Adrenal gland (tissue), 12 donors: ENCODE data around the gene ABCB11. TPM values are rescaled to one million over a fixed set of nuclear protein-coding genes. Genes with fewer than 3 reads are reported as not detected.

Experiments used
- DNase-seq, 7 donors: peaks; one replicate each; pipeline ENCODE4 v3.0.0-alpha.2; 2019 to 2020
- H3K27ac ChIP-seq, 5 donors: fragments of 200-600 bp; sonication (generic) in 4 of 5; 1 replicate in 3 of 5; 2 replicates in 2 of 5; pipeline versions ENCODE4 v1.5.1 to v1.8.0; 2016 to 2020; ENCODE audit warnings: mild to moderate bottlenecking in 1 of 5
- H3K27me3 ChIP-seq: fragments of 200-600 bp; 2 replicates; pipeline ENCODE4 v1.8.0; 2021
- H3K36me3 ChIP-seq, 2 donors: fragments of 200-600 bp; replicated peaks in 1 of 2; 1 replicate in 1 of 2; 2 replicates in 1 of 2; pipeline versions ENCODE4 v1.5.1 to v1.8.0; 2018 to 2022
- H3K4me1 ChIP-seq, 2 donors: fragments of 200-600 bp; replicated peaks in 1 of 2; 1 replicate in 1 of 2; 2 replicates in 1 of 2; pipeline versions ENCODE4 v1.5.1 to v1.8.0; 2018 to 2021
- H3K4me3 ChIP-seq, 4 donors: fragments of 200-600 bp; sonication (generic) in 3 of 4; one replicate each; pipeline ENCODE4 v1.5.1; 2016 to 2018
- H3K9me3 ChIP-seq, 3 donors: fragments of 200-600 bp; sonication (generic) in 1 of 3; replicated peaks in 1 of 3; 1 replicate in 2 of 3; 2 replicates in 1 of 3; pipeline versions ENCODE4 v1.5.1 to v1.8.0; 2016 to 2021
- POLR2A ChIP-seq, 2 donors: fragments of 450-650 bp; IDR thresholded peaks; one replicate each; pipeline ENCODE4 v1.6.1; 2017; ENCODE audit warnings: antibody characterized with exemption in 2 of 2, mild to moderate bottlenecking in 2 of 2, moderate library complexity in 1 of 2
- WGBS, 4 donors: extraction: QIAGEN DNeasy Blood & Tissue Kit in 2 of 4; methylation state at CpG; one replicate each; pipeline versions ENCODE4 v1.1.5 to v1.1.7; 2013 to 2017; 5-methylcytosine and 5-hydroxymethylcytosine counted together
- intact Hi-C, 2 donors: fragments of 100-400 bp; cut with DNase I; formaldehyde crosslinking; loops; one replicate each; pipeline versions ENCODE4 v1.14.1 to v1.15.0; 2022 to 2023
- polyA plus RNA-seq, 3 donors: library from polyadenylated mRNA; stranded (reverse); fragments of 200-250 nt in 2 of 3; fragments of 350-450 nt in 1 of 3; fragmentation: Illumina TruSeq in 1 of 3; extraction: RNeasy Lipid Tissue Mini Kit (QIAGEN cat#74804) in 1 of 3; gene quantifications; one replicate each; pipeline ENCODE4 v1.2.3, GENCODE V29; 2013 to 2014
- total RNA-seq, 9 donors: library from RNA; depleted of rRNA in 4 of 9; stranded (reverse); fragments of >200 nt in 4 of 9; fragments of 120-200 nt in 1 of 9; fragmentation: NEBNext Ultra II Directional in 1 of 9; extraction: Animal tissue kit (Norgen Biotek cat#: 25700) in 1 of 9; gene quantifications; one replicate each; pipeline versions ENCODE4 v1.1.0 to v1.2.4, GENCODE V29; 2013 to 2023
- TF ChIP-seq, protein P1 (sequence below), 6 experiments: fragments of 450-650 bp in 4 of 6; fragments of 200-600 bp in 2 of 6; sonication (generic) in 1 of 6; IDR thresholded peaks; 1 replicate in 5 of 6; 2 replicates in 1 of 6; pipeline versions ENCODE4 v1.5.1 to v1.8.0; 2016 to 2021; ENCODE audit warnings: antibody characterized with exemption in 6 of 6, mild to moderate bottlenecking in 2 of 6, moderate library complexity in 1 of 6
- donor health status: healthy with polysubstance abuse.
- donor health status: Bipolar disorder and iron deficiency.
- donor health status: DM: yes; HTN: yes; CAD: no.
- donor health status: DM: no; HTN: no; CAD: no.
- donor health status: DM: no; HTN: no; CAD: no.
- donor health status: DM: yes; HTN: yes; CAD: no.

ABCB11 gene
- total and polyA plus RNA-seq, 12 donors, result 0.05 to 1.4 (median 0.31) TPM; not detected in 7

DNA sequence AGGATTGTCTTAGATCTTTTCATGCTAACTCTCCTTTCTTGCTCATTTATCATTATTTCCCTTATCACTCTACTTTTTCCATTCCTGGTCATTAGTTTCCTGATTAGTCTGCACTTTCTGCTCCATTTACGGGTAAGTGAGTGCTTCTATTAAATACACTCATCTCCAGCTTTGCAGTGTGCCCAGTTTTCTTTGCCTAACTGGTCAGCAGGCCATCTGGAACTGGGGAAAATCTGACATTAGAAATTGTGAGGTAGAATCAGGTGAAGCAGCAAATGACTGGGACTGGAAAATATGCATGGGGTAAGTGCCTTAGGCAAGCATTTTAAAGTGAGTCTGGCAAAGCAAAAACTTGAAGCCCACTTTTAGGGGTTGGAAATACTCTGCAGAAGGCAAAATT is 100.9 kb downstream of the ABCB11 start:
- H3K27me3 ChIP-seq, result no peaks in the 10 kb centered on the region
- H3K4me1 ChIP-seq, result no peaks in the 10 kb centered on the region
- TF ChIP-seq POLR2A (IDR thresholded peaks at IDR 0.05), result no peak
- TF ChIP-seq, protein P1, sequence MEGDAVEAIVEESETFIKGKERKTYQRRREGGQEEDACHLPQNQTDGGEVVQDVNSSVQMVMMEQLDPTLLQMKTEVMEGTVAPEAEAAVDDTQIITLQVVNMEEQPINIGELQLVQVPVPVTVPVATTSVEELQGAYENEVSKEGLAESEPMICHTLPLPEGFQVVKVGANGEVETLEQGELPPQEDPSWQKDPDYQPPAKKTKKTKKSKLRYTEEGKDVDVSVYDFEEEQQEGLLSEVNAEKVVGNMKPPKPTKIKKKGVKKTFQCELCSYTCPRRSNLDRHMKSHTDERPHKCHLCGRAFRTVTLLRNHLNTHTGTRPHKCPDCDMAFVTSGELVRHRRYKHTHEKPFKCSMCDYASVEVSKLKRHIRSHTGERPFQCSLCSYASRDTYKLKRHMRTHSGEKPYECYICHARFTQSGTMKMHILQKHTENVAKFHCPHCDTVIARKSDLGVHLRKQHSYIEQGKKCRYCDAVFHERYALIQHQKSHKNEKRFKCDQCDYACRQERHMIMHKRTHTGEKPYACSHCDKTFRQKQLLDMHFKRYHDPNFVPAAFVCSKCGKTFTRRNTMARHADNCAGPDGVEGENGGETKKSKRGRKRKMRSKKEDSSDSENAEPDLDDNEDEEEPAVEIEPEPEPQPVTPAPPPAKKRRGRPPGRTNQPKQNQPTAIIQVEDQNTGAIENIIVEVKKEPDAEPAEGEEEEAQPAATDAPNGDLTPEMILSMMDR (IDR thresholded peaks at IDR 0.05), result no peak
- no peak for DNase-seq
- WGBS, 4 donors, result 68 to 79% (median 74%) methylated on average over 1 of the region's 1 CpG
- no peaks in the 10 kb centered on the region for H3K36me3 ChIP-seq
- no peak overlapping the region for H3K27ac ChIP-seq
- no peak overlapping the region for H3K4me3 ChIP-seq
- intact Hi-C loops, result no loop called here
- H3K9me3 ChIP-seq, result no peaks in the 10 kb centered on the region

GRCh38 chr2:168929031-168929430 is 102.1 kb downstream of the ABCB11 start:
- H3K36me3 ChIP-seq, result no peaks in the 10 kb centered on the region
- intact Hi-C loops, result loop anchor here (10.0 kb wide), 1 partner anchor 584 kb away; no protein-coding TSS in a partner anchor
- no peak overlapping the region for H3K4me3 ChIP-seq
- TF ChIP-seq POLR2A (IDR thresholded peaks at IDR 0.05), result no peak
- TF ChIP-seq, protein P1 (IDR thresholded peaks at IDR 0.05), result no peak
- no peaks in the 10 kb centered on the region for H3K27me3 ChIP-seq
- H3K27ac ChIP-seq, result no peak overlapping the region
- H3K9me3 ChIP-seq, result no peaks in the 10 kb centered on the region
- H3K4me1 ChIP-seq, result no peaks in the 10 kb centered on the region
- DNase-seq, result no peak
- WGBS, 4 donors, result 70 to 90% (median 76%) methylated on average over 3 of the region's 3 CpGs

DNA sequence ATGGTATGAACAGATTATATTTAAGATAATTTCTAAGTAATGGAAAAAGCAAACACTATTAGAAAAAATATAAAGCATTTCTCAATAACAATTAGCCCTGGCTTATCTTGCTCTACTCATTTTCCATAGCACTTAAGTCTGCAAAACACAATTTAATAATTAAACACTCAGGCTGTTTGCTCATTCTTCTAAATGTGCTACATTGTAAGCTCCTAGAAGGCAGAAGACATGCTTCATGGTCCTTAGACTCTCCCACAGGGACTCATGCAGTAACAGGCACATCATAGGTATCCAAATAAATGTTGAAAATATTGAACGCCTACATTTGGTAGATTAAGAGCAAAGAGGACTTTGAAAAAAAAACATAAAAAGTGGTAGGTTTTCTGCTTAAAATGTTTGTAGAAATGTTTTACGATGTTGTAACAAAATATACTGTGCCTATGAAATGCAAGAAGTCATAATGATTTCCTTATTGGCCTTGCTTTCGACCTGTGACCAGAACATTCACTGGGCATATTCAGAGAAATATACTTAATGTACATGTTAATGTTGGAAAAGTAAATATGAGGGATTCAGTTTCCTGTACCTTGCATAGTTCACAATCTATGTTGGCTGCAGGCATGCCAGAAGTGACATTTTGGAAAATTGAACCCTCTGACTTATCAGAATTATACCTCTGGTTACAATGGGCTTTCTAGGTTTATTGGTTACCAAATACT is 102.9 kb downstream of the ABCB11 start:
- TF ChIP-seq, protein P1 (IDR thresholded peaks at IDR 0.05), result no peak
- no peak for TF ChIP-seq POLR2A (IDR thresholded peaks at IDR 0.05)
- H3K36me3 ChIP-seq, result no peaks in the 10 kb centered on the region
- DNase-seq, result no peak
- no peak overlapping the region for H3K4me3 ChIP-seq
- H3K4me1 ChIP-seq, result no peaks in the 10 kb centered on the region
- no peaks in the 10 kb centered on the region for H3K27me3 ChIP-seq
- no peaks in the 10 kb centered on the region for H3K9me3 ChIP-seq
- 88 to 92% (median 90%) methylated on average over 3 of the region's 3 CpGs for WGBS, 4 donors
- H3K27ac ChIP-seq, result no peak overlapping the region
- intact Hi-C loops, result loop anchor here (10.0 kb wide), 1 partner anchor 583 kb away; no protein-coding TSS in a partner anchor

- Histone ChIP-seq H3K4me3 (no peak overlapping the region), H3K36me3 (no peaks in the 10 kb centered on the region), H3K4me1 (no peaks in the 10 kb centered on the region), H3K9me3 (no peaks in the 10 kb centered on the region), H3K27me3 (no peaks in the 10 kb centered on the region), H3K27ac (no peak overlapping the region)
- WGBS, 4 donors, result 68 to 73% (median 69%) methylated on average over 3 of the region's 3 CpGs
- TF ChIP-seq, protein P1 (IDR thresholded peaks at IDR 0.05), result no peak
- no peak for TF ChIP-seq POLR2A (IDR thresholded peaks at IDR 0.05)
- no peak for DNase-seq
- intact Hi-C loops, result loop anchor here (10.0 kb wide), 1 partner anchor 582 kb away; no protein-coding TSS in a partner anchor
Measured at GRCh38 chr2:168926621-168927386, 104.3 kb downstream of the ABCB11 start.
